OCI-LY7 (cell line): Measurements from ENCODE around the gene LACRT. TPM values are rescaled to one million over a fixed set of nuclear protein-coding genes. Genes with fewer than 3 reads are reported as not detected.

Experiments used
- BruUV-seq: library from RNA; stranded (reverse); fragments of 400-500 nt; replicated peaks from 2 replicates; lab custom pipeline; 2021; lab: Mats Ljungman, UMichigan
- CTCF ChIA-PET: fragments of 300-600 bp; sonication (Branson Sonifier 250); formaldehyde crosslinking; loops from one replicate; lab custom pipeline; 2022; ENCODE audit warnings: antibody characterized with exemption; ENCODE audit not compliant: unreplicated experiment; lab: Charles Lee
- POLR2A ChIA-PET: fragments of 300-600 bp; sonication (Branson Sonifier 250); formaldehyde crosslinking; loops from one replicate; lab custom pipeline; 2022; ENCODE audit warnings: antibody characterized with exemption; lab: Charles Lee
- DNase-seq: peaks from one replicate; pipeline ENCODE4 v3.0.0-alpha.2; 2015; ENCODE audit warnings: low spot score
- H2AFZ ChIP-seq: fragments of 200-600 bp; sonication (generic), shearing (Covaris generic); 2 replicates; pipeline ENCODE4 v1.6.1; 2014; ENCODE audit warnings: mild to moderate bottlenecking, antibody characterized with exemption, low read length, moderate library complexity
- H3K27ac ChIP-seq: fragments of 200-600 bp; sonication (generic); 2 replicates; pipeline ENCODE4 v1.5.1; 2014; ENCODE audit warnings: mixed run types, low read depth, mild to moderate bottlenecking, moderate library complexity, low read length, inconsistent platforms; ENCODE audit not compliant: poor library complexity, severe bottlenecking
- H3K36me3 ChIP-seq: fragments of 200-600 bp; sonication (generic); 2 replicates; pipeline ENCODE4 v1.6.1; 2014; ENCODE audit warnings: mild to moderate bottlenecking, antibody characterized with exemption, low read length, moderate library complexity, mixed read lengths; ENCODE audit not compliant: insufficient read depth
- H3K4me1 ChIP-seq: fragments of 200-600 bp; sonication (generic); 2 replicates; pipeline ENCODE4 v1.5.1; 2014; ENCODE audit warnings: mild to moderate bottlenecking, low read length; ENCODE audit not compliant: insufficient read depth, poor library complexity, severe bottlenecking
- H3K4me2 ChIP-seq: fragments of 200-600 bp; sonication (generic); 2 replicates; pipeline ENCODE4 v1.6.1; 2014; ENCODE audit warnings: mild to moderate bottlenecking, low read length
- H3K4me3 ChIP-seq: fragments of 200-600 bp; sonication (generic); 2 replicates; pipeline ENCODE4 v1.5.1; 2014; ENCODE audit warnings: mild to moderate bottlenecking, low read depth, low read length; ENCODE audit not compliant: poor library complexity, severe bottlenecking
- H3K79me2 ChIP-seq: fragments of 200-600 bp; sonication (generic); 2 replicates; pipeline ENCODE4 v1.6.1; 2016; ENCODE audit warnings: low read depth, mild to moderate bottlenecking, low read length, moderate library complexity, mixed read lengths; ENCODE audit not compliant: insufficient read depth
- H3K9me2 ChIP-seq: fragments of 200-600 bp; sonication (generic); 2 replicates; pipeline ENCODE4 v1.6.1; 2016; ENCODE audit warnings: mild to moderate bottlenecking, low read length, mixed read lengths; ENCODE audit not compliant: insufficient read depth
- H3K9me3 ChIP-seq: fragments of 200-600 bp; sonication (generic); 2 replicates; pipeline ENCODE4 v1.6.1; 2014; ENCODE audit warnings: mild to moderate bottlenecking, mixed run types, low read length, mixed read lengths
- H4K20me1 ChIP-seq: fragments of 200-600 bp; sonication (generic); 2 replicates; pipeline ENCODE4 v1.6.1; 2014; ENCODE audit warnings: mild to moderate bottlenecking, antibody characterized with exemption, low read length, moderate library complexity, mixed read lengths; ENCODE audit not compliant: insufficient read depth
- EZH2phosphoT487 ChIP-seq: fragments of 200-600 bp; sonication (generic); IDR thresholded peaks from 2 replicates; pipeline ENCODE4 v1.6.1; 2018; ENCODE audit warnings: low read depth, borderline replicate concordance, mild to moderate bottlenecking, mixed run types, antibody characterized with exemption, low read length, moderate library complexity, mixed read lengths
- intact Hi-C: fragments of 100-400 bp; cut with micrococcal nuclease; formaldehyde crosslinking; loops from one replicate; pipeline ENCODE4 v1.10.0; 2022; ENCODE audit not compliant: unreplicated experiment
- total RNA-seq, 2 experiments: library from RNA; depleted of rRNA in 1 of 2; stranded (reverse); fragments of >200 nt in 1 of 2; shearing (Covaris generic) in 1 of 2; gene quantifications; 2 replicates each; pipeline ENCODE4 v1.2.3, GENCODE V29; 2014 to 2022
- TF ChIP-seq, protein P1 (sequence below): fragments of 200-600 bp; sonication (generic); conservative IDR thresholded peaks from 2 replicates; pipeline ENCODE4 v1.5.1; 2014; ENCODE audit warnings: mild to moderate bottlenecking, antibody characterized with exemption, low read length, moderate library complexity, mixed read lengths

LACRT gene
- total RNA-seq, 2 experiments from 2014 or later: not detected

- no TSS peak for BruUV-seq
- POLR2A ChIA-PET: interaction anchor here (0.5 kb wide), 1 partner anchor 41 kb away, joined by 5 read pairs; no protein-coding TSS in a partner anchor
- intact Hi-C loops: no loop called here
These were observed 31.4 kb downstream of the LACRT start for GRCh38 chr12:54603173-54603814.

DNA sequence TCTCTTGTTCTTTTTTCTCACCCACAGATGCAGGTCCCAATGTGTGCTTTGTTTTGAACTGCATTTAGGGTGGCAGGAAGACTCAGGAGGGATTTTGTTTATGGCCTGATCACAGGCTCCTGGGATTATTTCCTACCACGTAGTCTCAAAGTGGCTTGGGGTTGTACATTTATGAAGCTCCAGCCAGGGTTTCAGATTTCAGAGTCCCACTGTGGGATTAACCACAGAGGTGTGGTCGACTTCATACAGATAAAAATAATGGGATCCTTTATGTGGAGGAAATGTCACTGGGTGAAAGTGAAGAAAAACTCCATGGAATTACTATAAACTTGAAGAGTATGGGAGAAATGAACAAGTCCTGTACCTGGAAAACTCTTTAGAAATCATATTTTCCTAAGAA, 32.0 kb downstream of the LACRT start:
- H4K20me1 ChIP-seq: no peaks in the 10 kb centered on the region
- H3K4me2 ChIP-seq: no peak overlapping the region
- no peaks in the 10 kb centered on the region for H3K79me2 ChIP-seq
- no peak overlapping the region for H3K27ac ChIP-seq
- TF ChIP-seq EZH2phosphoT487: no peak
- TF ChIP-seq, protein P1, sequence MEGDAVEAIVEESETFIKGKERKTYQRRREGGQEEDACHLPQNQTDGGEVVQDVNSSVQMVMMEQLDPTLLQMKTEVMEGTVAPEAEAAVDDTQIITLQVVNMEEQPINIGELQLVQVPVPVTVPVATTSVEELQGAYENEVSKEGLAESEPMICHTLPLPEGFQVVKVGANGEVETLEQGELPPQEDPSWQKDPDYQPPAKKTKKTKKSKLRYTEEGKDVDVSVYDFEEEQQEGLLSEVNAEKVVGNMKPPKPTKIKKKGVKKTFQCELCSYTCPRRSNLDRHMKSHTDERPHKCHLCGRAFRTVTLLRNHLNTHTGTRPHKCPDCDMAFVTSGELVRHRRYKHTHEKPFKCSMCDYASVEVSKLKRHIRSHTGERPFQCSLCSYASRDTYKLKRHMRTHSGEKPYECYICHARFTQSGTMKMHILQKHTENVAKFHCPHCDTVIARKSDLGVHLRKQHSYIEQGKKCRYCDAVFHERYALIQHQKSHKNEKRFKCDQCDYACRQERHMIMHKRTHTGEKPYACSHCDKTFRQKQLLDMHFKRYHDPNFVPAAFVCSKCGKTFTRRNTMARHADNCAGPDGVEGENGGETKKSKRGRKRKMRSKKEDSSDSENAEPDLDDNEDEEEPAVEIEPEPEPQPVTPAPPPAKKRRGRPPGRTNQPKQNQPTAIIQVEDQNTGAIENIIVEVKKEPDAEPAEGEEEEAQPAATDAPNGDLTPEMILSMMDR: no peak
- no peak overlapping the region for H3K4me3 ChIP-seq
- H3K9me2 ChIP-seq: no peaks in the 10 kb centered on the region
- no peak for DNase-seq
- no peaks in the 10 kb centered on the region for H3K4me1 ChIP-seq
- CTCF ChIA-PET: no interaction called here
- H3K9me3 ChIP-seq: no peaks in the 10 kb centered on the region
- POLR2A ChIA-PET: no interaction called here
- no TSS peak for BruUV-seq
- no peak overlapping the region; the same call in 1 of the 2 replicates for H2AFZ ChIP-seq
- no peaks in the 10 kb centered on the region for H3K36me3 ChIP-seq
- intact Hi-C loops: no loop called here

More at GRCh38 chr12:54603173-54603814, 31.4 kb downstream of the LACRT start:
- Histone ChIP-seq H4K20me1 (no peaks in the 10 kb centered on the region), H3K27ac (no peak overlapping the region), H3K9me2 (no peaks in the 10 kb centered on the region), H3K36me3 (no peaks in the 10 kb centered on the region), H3K4me2 (no peak overlapping the region), H3K4me1 (no peaks in the 10 kb centered on the region), H3K9me3 (no peaks in the 10 kb centered on the region), H3K79me2 (no peaks in the 10 kb centered on the region), H2AFZ (no peak overlapping the region), H3K4me3 (no peak overlapping the region)
- DNase-seq: peak; percentile 80
- no peak for TF ChIP-seq EZH2phosphoT487
- TF ChIP-seq, protein P1: peak; percentile 95
- CTCF ChIA-PET: no interaction called here

DNA sequence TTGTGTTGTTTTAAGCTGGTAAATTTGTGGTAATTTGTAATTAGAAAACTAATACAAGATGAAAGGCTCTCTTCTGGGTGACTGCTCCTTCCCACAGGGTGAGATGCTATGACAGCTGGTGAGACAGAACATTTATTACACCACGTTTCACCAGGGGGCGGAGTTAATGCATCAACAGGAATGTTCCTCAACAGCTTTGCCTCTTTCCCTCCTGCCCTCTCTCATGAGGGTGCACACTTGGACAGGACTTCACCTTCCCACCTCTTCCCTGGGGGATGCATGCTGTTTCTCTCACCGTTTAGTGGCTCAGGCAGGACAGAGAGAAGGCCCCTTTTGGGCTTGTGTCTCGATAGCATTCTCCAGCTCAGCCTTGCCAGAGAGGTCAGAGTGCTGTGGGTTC, 32.9 kb downstream of the LACRT start:
- Histone ChIP-seq H3K4me1 (no peaks in the 10 kb centered on the region), H3K27ac (no peak overlapping the region), H3K79me2 (no peaks in the 10 kb centered on the region), H3K9me2 (no peaks in the 10 kb centered on the region), H4K20me1 (no peaks in the 10 kb centered on the region), H3K4me3 (no peak overlapping the region), H3K9me3 (no peaks in the 10 kb centered on the region), H2AFZ (no peak overlapping the region; the same call in 1 of the 2 replicates), H3K4me2 (no peak overlapping the region), H3K36me3 (no peaks in the 10 kb centered on the region)
- POLR2A ChIA-PET: interaction anchor here (0.6 to 1.5 kb wide), 2 partner anchors 19 to 490 kb away, joined by 3 to 4 read pairs; no protein-coding TSS in a partner anchor
- no peak for DNase-seq
- BruUV-seq: no TSS peak
- CTCF ChIA-PET: no interaction called here
- TF ChIP-seq, protein P1: 0 out of 2 replicates have a peak, but pooled peaks have one; percentile 13
- no peak for TF ChIP-seq EZH2phosphoT487
- intact Hi-C loops: no loop called here
